Measurements from ENCODE around the gene ZXDC.
A peak's percentile ranks its signal among the peaks of the same experiment; 100 is the strongest.

ZXDC gene, protein sequence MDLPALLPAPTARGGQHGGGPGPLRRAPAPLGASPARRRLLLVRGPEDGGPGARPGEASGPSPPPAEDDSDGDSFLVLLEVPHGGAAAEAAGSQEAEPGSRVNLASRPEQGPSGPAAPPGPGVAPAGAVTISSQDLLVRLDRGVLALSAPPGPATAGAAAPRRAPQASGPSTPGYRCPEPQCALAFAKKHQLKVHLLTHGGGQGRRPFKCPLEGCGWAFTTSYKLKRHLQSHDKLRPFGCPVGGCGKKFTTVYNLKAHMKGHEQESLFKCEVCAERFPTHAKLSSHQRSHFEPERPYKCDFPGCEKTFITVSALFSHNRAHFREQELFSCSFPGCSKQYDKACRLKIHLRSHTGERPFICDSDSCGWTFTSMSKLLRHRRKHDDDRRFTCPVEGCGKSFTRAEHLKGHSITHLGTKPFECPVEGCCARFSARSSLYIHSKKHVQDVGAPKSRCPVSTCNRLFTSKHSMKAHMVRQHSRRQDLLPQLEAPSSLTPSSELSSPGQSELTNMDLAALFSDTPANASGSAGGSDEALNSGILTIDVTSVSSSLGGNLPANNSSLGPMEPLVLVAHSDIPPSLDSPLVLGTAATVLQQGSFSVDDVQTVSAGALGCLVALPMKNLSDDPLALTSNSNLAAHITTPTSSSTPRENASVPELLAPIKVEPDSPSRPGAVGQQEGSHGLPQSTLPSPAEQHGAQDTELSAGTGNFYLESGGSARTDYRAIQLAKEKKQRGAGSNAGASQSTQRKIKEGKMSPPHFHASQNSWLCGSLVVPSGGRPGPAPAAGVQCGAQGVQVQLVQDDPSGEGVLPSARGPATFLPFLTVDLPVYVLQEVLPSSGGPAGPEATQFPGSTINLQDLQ

DNA sequence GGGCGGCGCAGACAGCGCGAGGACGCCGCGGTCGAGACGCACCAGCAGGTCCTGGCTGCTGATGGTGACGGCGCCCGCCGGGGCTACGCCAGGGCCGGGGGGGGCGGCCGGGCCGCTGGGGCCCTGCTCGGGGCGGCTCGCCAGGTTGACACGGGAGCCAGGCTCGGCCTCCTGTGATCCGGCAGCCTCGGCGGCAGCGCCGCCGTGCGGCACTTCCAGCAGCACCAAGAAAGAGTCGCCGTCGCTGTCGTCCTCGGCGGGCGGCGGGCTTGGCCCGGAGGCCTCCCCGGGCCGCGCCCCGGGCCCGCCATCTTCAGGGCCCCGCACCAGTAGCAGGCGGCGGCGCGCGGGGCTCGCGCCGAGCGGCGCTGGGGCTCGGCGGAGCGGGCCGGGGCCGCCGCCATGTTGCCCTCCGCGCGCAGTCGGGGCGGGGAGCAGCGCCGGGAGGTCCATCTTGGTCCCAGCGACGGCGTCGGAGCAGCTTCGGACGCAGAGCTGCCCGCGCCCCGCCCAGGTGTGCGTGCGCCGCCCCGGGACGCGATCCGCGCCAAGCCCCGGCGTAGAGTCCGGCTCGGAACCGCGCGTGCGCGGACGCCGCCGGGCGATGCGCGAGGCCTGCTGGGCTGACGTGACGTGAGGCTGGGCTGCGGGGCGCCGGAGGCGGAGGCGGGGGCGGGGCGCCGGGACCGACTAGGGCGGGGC is at the start of gene ZXDC:
ZXDC (minus strand) TSS at position 479 of the 702 bp plus-strand sequence; CDS start at position 453, 26 bp downstream.
- DNase-seq, result peak; percentile 96

DNA sequence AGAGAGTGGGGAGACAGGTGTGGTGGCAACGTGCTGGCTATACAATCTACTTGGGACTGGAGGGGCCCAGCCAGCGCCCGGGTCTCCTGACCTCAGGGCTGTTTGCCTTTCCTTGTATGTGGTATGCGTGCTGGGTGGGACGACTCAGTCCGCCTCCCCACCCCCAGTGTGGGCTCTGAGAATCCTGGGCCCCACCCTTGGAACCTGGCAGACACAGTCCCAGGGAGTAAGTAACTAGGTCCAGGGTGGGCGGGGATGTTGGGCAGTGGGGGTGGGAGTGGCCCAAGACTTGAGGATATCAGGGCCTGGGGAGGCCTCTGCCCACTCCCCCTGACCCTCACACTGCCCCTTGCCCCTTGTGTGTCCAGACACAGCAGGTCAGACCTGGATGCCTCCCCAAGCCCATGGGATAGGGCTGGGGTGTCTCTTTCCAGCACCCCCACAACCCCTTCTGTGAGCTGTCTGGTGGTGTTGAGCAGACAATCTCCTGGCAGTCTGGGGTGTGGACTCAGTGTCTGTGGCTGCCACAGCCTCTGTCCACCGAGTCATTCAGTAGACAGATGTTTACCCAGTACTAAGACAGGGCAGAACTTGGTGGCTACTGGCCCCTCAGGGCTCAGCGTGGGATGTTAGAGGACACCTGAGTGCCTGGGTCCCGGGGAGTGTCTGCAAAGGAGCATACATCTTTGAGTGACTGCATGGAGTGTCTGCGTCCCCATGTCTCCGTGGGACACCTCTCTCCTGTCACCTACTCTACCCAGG is 49.6 kb upstream of the ZXDC start:
- no peak for DNase-seq

DNA sequence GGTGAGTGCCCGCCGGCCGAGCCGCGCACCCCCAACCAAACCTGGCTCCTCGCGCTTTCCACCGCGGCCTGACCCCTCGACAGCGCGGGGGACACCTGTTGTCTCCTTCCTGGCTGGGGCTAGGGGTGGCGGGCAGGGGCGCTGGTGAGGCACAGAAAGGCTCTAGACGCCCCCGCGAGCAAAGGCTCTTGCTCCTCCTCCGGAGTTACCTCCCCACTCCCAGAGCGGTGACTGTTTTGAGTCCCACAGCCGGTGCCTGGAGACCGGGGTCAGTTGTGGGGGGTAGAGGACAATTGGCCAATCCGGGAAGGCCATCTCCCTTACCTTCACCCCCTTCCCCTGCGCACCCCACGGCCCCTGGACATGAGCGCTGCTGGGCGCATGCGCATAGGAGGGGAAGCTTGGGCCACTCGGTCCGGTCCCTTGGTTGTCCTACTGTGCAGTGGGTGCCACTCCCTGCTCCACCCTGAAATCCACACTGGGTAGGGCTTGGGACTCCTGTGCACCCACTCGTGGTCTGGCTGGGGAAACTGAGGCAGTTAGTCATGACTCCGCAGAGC is 48.8 kb upstream of the ZXDC start:
- DNase-seq, result no peak

DNA sequence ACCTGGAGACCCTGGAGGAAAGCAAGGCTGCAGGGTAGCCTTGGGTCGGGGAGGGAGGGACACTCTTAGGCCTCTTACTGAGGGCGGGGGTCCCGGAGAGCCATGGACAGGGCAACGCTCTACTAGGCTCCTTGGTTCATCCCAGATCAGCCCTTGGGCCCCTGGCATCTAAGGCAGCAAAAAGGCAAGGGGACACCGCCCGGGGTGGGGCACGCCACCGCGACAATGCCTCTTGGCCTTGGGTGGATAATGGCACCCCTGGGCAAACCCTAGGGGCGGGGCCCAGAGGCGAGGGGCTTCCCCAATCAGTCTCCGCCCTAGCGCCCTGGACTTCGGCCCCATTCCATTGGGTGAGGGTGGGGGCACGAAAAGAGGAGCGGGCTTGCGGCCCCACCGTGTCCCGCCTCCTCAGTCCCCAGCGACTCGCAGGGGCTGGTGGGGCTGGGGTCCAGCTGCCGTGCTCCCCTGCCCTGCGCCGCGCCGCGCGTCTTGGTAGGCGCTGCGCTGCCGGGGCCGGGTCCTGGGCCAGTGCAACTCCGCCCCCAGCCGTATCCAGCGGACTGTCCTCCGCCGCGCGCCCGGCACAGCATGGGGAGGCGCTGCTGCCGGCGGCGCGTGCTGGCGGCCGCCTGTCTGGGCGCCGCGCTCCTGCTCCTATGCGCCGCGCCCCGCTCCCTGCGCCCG is 48.2 kb upstream of the ZXDC start, which contains the start of gene CHST13:
CHST13 (plus strand) TSS at position 411 of the 684 bp plus-strand sequence; CDS start at position 589, 178 bp downstream.
- DNase-seq, result peak; percentile 33

DNA sequence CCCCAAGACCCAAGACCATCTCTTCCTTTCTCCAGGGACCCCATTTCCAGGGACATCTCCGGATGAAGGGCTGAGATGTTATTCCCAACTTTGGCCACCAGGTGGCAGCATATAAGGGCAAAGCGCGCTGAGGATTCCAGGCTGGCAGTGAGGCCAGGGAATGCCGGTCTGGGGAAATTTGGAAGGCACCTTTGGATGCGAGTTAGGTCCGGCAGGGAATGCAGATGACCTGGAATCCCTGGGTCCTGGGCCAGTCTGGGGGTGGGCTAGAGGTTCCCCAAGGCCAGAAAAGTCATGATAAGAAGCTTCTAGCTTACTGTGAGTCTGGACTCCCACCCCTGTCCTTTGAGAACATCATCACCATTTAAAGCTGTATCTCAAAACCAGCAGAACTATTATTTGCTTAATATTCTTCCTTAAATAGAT is 46.7 kb upstream of the ZXDC start:
- DNase-seq, result peak; percentile 61

DNA sequence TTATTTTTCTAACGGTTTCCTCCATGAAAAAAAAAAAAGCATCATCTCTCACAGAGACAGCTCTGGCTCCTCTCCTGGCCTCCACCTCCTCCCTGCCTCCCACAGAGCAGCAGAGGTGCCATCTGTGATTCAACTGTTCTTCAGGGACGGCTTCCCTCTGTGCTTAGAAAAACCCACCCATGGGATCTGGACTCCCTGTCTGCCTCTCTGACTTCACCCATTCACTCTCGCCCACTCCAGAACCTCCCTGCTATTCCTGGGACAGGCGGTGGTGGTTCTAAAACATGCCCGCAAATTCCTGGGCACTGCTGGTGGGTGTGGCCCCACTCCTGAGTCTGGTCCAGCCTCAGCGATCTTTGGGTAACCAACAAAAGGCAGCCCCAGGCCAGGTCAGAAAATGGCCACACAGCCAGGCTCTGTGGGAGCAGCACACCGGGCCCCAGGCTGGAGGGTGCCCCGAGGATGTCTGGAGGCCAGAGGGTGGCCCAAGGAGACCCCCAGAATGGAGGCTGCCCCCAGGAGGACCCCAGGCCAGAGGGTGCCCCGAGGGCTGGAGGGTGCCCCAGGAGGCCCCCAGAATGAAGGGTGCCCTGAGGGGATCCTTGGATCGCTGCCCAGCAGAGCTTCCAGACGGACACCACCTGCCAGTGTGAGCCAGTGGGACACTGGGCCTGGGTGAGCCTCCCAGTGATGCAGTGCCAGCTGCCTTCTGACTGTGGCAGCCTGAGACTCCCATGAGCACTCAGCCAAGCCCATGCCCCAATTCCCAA is 45.6 kb upstream of the ZXDC start:
- DNase-seq, result no peak

DNA sequence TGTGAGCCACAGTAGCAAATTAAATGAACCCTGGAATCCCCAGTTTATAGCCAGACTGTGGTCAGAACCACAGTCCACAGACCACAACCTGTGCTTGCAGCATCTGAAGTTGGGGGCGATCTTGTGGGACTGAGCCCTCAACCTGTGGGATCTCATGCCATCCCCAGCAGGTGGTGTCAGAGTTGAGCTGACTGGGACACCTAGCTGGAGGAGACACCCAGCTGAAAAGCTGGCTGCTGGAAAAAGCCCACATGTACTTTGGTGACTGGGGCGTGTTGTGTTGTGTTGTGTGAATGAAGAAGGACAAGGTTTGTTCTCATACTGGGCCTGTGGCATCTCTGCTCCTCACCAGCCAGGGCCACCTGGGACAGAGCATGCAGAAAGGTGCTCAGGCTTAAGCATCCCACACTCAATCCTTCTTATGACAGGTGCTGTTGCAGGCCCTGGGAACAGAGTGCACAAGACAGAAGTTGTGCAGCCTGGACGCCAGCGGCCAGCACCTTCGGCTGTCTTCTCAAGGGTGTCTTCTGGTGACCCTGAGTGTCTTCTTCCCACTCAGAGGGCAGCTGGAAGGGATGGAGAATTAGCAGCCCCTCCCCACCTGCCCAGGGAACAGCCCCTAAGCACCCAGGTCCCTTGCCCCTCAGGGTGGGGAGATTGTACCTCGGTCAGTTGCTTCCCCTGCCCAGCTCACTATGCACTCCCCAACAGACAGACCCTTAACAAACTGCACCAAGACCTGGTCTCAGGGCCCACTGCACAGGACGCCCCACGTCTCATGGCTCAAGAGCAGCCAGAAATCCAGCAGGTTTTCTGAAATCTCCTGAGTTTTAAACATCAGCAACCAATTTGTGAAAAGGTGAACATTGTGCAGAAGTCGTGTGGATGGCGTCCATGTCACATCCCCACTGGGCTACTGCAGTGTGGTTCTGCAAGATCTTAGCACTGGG is 44.1 kb upstream of the ZXDC start:
- DNase-seq, result no peak

DNA sequence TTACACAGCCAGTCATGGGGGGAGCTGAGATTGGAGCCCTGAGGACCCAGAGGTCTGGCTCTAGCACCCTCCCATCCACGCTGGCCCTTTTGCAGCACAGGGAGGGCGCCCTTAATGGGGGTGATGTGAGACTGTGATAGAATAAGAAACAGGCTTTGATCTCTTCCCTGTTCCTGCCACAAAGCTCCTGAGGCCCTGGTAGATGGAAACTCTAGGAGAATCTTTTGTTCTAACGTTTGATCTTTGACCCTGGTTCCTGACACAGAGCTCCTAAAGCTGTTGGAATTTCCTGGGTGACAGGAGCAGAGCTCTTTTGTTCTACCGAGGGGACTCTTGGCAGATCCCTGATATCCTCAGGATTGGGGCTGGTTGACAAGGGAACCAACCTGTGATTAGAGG is 43.1 kb upstream of the ZXDC start:
- DNase-seq, result no peak

DNA sequence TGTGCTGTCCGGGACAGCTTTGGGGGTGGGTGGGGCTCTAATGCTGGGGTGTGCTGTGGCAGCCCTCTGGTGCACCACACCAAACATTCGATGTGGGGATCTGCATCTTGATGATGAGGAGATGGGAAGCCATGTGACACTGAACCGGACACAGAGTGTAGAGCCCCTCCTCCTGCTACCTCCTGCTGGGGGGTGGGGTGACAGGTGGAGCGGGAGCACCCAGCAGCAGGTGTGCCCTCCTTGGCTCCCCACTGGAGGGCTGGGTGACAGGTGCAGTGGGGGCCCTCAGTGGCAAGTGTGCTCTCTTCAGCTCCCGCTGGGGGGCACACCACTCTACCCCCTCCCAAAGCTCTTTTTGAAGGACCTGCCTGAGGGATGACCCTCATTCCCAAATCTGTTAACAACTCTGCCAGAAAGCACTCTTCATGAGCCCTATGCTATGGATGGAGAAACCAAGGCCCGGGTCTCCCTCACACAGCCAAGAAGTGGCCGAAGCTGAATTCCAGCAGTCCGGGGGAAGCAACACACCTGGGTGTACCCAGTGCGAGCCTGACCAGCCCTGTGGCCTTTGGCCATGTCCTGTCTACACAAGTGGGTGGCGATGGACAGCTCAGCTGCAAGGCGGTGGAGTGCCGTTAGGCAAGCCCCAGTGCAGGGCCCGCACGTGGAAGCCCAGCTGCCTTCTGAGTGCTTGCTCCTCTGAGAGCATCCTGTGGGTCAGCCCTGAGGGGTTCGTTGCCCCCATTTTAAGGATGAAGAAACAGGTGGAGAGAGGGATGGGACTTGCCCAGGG is 42.5 kb upstream of the ZXDC start:
- DNase-seq, result no peak

DNA sequence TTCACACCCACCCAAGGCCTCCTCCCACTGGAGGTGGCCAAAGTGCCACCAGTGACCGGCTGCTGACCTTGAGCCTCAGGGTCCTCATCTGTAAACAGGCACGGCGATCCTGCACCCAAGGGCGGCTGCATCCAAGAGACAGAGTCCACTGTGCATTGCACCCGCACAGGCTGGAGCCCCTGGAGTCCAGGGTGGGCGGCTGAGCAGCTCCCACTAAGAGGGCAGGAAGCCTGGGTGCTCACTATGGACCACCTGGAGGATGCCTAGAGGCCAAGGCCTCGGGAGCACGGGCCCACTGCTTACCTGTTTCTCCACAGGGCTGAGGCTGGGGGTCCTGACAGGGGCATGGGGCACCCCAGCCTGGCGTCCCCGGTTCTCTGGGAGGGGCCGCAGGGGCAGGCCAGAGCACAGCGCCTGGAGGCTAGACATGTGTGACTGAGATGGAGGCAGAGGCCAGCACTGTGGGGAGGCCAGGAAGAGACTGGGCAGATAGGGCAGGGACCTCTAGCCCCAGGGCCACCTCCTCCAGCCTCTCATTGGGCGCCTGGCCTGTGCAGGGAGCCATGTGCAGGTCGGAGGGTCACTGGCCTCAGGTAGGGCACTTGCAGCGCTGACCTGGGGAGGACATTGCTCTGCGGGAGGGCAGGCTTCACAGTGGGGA is 41.7 kb upstream of the ZXDC start, which contains the start of gene UROC1:
UROC1 (minus strand) TSS at position 483 of the 661 bp plus-strand sequence; CDS start at position 429, 54 bp downstream.
- no peak for DNase-seq

DNA sequence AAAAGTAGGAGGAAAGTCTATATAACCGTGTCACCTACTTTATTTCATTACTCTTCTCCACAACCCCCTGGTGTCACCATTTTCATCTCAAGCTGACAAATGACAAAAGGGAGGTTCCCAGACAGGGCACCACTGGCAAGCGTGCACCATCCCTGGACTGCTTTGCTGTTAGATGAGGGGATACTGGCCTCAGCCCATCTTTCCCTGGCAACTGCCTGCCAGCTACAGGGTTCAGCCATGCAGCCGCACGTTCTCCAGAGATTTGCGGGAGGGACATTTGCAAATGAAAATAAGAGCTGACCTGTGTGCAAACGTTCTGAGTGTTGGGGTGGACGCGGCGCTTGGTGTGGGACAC is 41.2 kb upstream of the ZXDC start:
- DNase-seq, result no peak

DNA sequence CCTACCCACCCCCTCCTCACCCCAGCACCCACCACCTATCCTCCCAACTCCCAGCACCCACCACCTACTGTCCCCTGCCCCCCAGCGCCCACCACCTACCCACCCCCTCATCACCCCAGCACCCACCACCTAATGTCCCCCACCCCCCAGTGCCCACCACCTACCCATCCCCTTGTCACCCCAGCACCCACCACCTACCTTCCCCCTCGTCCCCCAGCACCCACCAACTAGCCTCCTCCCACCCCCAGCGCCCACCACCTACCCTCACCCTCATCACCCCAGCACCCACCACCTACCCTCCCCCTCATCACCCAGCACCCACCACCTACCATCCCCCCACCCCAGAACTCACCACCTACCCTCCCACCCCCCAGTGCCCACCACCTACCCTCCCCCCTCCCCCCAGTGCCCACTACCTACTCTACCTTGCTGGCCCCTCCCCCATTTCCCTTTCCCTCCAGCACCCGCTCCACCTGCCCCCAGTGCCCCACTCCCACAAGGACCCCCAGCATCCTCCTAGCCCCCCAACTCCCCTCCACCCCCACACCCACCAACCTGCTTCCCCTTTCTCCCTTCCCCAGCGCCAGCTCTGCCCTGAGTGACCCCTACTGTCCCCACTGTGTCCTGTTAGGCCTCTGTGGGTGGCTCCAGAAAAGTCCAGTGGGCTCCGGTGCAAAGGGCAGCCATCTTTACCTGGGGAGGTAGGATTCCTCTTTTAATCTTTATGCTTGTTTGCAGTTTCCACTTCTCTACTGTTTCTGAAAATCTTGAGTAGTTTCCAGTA is 40.7 kb upstream of the ZXDC start:
- no peak for DNase-seq

DNA sequence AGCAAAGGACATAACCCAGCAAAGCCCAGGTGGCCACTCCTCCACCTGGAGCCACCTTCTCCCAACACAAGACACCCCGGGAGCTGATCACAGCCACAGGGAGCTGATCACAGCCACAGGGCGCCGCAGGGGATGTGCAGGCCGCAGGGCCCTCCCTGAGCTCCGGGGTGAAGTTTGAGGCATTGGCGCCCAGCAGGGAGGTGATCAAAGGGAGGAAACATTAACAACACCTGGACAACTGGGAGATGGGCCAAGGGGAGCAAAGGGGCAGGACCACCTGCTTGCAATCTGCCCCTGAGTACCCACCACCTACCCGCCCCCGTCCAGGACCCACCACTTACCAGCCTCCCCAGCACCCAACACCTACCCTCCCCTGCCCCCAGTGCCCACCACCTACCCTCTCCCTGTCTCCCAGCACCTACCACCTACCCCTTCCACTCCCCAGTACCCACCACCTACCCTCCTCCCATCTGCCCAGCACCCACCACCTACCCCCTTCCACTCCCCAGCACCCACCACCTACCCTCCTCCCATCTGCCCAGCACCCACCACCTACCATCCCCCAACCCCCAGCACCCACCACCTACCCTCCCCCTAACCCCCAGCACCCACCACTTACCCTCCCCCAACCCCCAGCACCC is 39.5 kb upstream of the ZXDC start:
- peak; percentile 49 for DNase-seq

DNA sequence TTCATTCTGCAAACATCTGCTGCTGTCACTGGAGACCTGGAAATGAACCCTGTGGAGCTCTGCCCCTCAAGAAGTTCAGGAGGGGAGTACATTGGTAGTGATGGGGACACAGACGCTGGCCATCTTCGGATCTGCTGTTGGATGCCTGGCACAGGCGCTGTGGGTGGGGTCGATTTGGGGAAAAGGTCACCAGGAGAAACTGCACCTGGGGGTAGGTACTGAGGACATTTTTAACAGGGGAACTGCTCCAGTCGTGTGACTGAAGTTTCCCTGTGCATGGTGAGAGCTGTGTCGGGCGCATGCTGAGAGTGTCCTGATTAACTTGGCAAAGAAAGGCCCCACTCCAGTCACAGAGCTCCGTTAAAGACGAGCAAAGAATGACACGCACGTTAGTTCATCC is 38.5 kb upstream of the ZXDC start:
- no peak for DNase-seq

DNA sequence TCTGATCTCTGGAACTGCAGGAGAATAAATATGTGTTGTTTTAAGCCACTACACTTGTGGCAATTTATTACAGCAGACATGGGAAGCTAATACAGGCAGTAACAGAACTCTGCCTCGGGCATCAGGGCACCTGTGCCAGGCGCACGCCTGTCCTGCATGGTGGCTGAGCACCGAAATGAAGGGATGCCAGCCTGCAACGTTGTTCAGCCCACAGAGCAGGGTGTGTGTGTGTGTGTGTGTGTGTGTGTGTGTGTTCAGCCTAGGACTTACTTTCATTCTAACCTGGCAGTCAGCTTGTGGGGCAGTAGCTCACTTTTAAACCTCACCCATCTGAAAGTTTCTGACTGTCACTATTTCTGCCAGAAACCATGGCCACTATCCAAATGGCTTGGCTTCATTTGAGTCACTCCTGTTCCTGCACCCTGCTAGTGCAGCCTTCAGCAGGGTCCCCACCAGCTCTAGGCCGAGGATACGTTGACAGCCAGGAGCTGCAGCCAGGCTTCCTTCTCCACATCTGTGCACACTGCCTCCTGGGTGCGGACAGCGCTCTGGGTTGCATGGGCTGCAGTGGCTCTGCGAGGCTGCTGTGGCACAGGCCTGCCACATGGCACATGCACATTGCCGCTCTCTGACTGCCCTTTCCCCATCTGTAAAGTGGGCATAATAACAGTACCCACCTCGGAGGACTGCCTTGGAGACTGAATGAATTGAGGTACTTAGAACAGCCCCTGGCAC is 37.4 kb upstream of the ZXDC start:
- no peak for DNase-seq

DNA sequence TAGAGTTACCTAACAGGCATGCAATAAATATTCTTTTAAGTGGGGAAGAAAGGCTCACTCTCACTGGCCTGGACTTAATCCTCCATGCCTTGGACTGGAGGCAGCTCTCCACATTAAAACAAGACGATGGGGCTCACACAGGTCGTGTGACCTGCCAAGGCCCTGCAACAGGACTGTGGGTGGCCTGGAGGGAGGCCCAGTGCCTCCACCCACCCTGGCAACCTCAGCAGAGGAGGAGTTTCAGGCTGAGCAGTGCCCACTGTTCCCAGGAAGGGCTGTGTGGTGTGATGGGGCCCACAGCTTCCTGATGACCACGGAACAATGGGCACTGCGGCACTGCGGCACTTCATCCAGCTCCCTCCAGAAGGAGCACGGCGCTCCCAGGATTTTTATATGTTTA is 36.3 kb upstream of the ZXDC start:
- no peak for DNase-seq
